H9 (cell line): ENCODE data around the gene CAMTA1. TPM values are rescaled to one million over a fixed set of nuclear protein-coding genes. Genes with fewer than 3 reads are reported as not detected.
A peak's percentile ranks its signal among the peaks of the same experiment; 100 is the strongest.

Source experiments
- DNase-seq: peaks from one replicate; pipeline ENCODE4 v3.0.0-alpha.2; 2017
- H2AFZ ChIP-seq: one replicate; pipeline ENCODE4 v1.6.1; 2013; ENCODE audit warnings: mild to moderate bottlenecking, low read length, control low read depth, moderate library complexity
- H2AK5ac ChIP-seq: 2 replicates; pipeline ENCODE4 v1.6.1; 2013; ENCODE audit warnings: low read length, control low read depth, mixed read lengths; ENCODE audit not compliant: insufficient read length
- H2BK120ac ChIP-seq: one replicate; pipeline ENCODE4 v1.6.1; 2013; ENCODE audit warnings: low read depth, mild to moderate bottlenecking, low read length, control low read depth, inconsistent platforms; ENCODE audit not compliant: poor library complexity, severe bottlenecking
- H2BK12ac ChIP-seq: 2 replicates; pipeline ENCODE4 v1.6.1; 2013; ENCODE audit warnings: low read length, control low read depth, mixed read lengths, low read depth; ENCODE audit not compliant: insufficient read length
- H2BK15ac ChIP-seq: 2 replicates; pipeline ENCODE4 v1.6.1; 2013; ENCODE audit warnings: low read depth, low read length, control low read depth
- H2BK20ac ChIP-seq: one replicate; pipeline ENCODE4 v1.6.1; 2013; ENCODE audit warnings: low read depth, mild to moderate bottlenecking, low read length, control low read depth, inconsistent platforms; ENCODE audit not compliant: poor library complexity, severe bottlenecking
- H2BK5ac ChIP-seq: 2 replicates; pipeline ENCODE4 v1.6.1; 2013; ENCODE audit warnings: low read length, control low read depth, mixed read lengths; ENCODE audit not compliant: insufficient read length
- H3K14ac ChIP-seq: 2 replicates; pipeline ENCODE4 v1.6.1; 2013; ENCODE audit warnings: low read length, control low read depth; ENCODE audit not compliant: insufficient read depth
- H3K18ac ChIP-seq: 2 replicates; pipeline ENCODE4 v1.6.1; 2013; ENCODE audit warnings: low read depth, mild to moderate bottlenecking, mixed read lengths, low read length, control low read depth; ENCODE audit not compliant: insufficient read length
- H3K23ac ChIP-seq: 2 replicates; pipeline ENCODE4 v1.6.1; 2013; ENCODE audit warnings: low read length, control low read depth, mixed read lengths, low read depth; ENCODE audit not compliant: insufficient read length
- H3K23me2 ChIP-seq: 2 replicates; pipeline ENCODE4 v1.6.1; 2013; ENCODE audit warnings: low read depth, mild to moderate bottlenecking, mixed read lengths, low read length, control low read depth; ENCODE audit not compliant: insufficient read length, poor library complexity, severe bottlenecking
- H3K27ac ChIP-seq: 2 replicates; pipeline ENCODE4 v1.5.1; 2013; ENCODE audit warnings: low read length, control low read depth, mixed read lengths, low read depth; ENCODE audit not compliant: insufficient read length
- H3K27me3 ChIP-seq: 2 replicates; pipeline ENCODE4 v1.6.1; 2013; ENCODE audit warnings: low read length, control low read depth, inconsistent platforms; ENCODE audit not compliant: insufficient read depth
- H3K4ac ChIP-seq: 2 replicates; pipeline ENCODE4 v1.6.1; 2013; ENCODE audit warnings: low read depth, mild to moderate bottlenecking, control low read depth, inconsistent platforms, low read length, moderate library complexity
- H3K4me1 ChIP-seq: 2 replicates; pipeline ENCODE4 v1.6.1; 2013; ENCODE audit warnings: low read length, control low read depth, inconsistent platforms; ENCODE audit not compliant: insufficient read depth
- H3K4me2 ChIP-seq: 2 replicates; pipeline ENCODE4 v1.6.1; 2013; ENCODE audit warnings: low read length, control low read depth, mixed read lengths; ENCODE audit not compliant: insufficient read length, insufficient read depth
- H3K56ac ChIP-seq: 2 replicates; pipeline ENCODE4 v1.6.1; 2013; ENCODE audit warnings: low read depth, mild to moderate bottlenecking, mixed read lengths, low read length, control low read depth; ENCODE audit not compliant: insufficient read length
- H3K79me1 ChIP-seq: 2 replicates; pipeline ENCODE4 v1.6.1; 2013; ENCODE audit warnings: low read depth, mild to moderate bottlenecking, moderate library complexity, low read length, control low read depth, inconsistent platforms; ENCODE audit not compliant: insufficient read depth, poor library complexity, severe bottlenecking
- H3K79me2 ChIP-seq: 2 replicates; pipeline ENCODE4 v1.6.1; 2013; ENCODE audit warnings: low read length, control low read depth, inconsistent platforms; ENCODE audit not compliant: insufficient read depth
- H3K9ac ChIP-seq: 2 replicates; pipeline ENCODE4 v1.6.1; 2013; ENCODE audit warnings: low read length, control low read depth, mixed read lengths; ENCODE audit not compliant: insufficient read length; ENCODE audit errors: extremely low read depth
- H3K9me3 ChIP-seq: one replicate; pipeline ENCODE4 v1.6.1; 2013; ENCODE audit warnings: low read depth, low read length, inconsistent platforms; ENCODE audit not compliant: control insufficient read depth
- H3T11ph ChIP-seq: one replicate; pipeline ENCODE4 v1.6.1; 2013; ENCODE audit warnings: mild to moderate bottlenecking, low read length, control low read depth, inconsistent platforms
- H4K20me1 ChIP-seq: one replicate; pipeline ENCODE4 v1.6.1; 2013; ENCODE audit not compliant: control insufficient read depth, insufficient read length, insufficient read depth
- H4K5ac ChIP-seq: 2 replicates; pipeline ENCODE4 v1.6.1; 2013; ENCODE audit warnings: low read depth, mild to moderate bottlenecking, mixed read lengths, low read length, control low read depth; ENCODE audit not compliant: insufficient read length
- H4K8ac ChIP-seq: replicated peaks from 2 replicates; pipeline ENCODE4 v1.6.1; 2013; ENCODE audit warnings: low read length, control low read depth, mixed read lengths, low read depth; ENCODE audit not compliant: insufficient read length
- H4K91ac ChIP-seq: 2 replicates; pipeline ENCODE4 v1.6.1; 2013; ENCODE audit warnings: low read depth, mild to moderate bottlenecking, moderate library complexity, mixed read lengths, low read length, control low read depth; ENCODE audit not compliant: insufficient read length
- H3K27ac Mint-ChIP-seq, 3 experiments: 2 replicates in 2 of 3; 3 replicates in 1 of 3; pipeline ENCODE4 v1.8.0; 2020 to 2021; ENCODE audit warnings: mixed read lengths in 3 of 3, mild to moderate bottlenecking in 1 of 3, moderate library complexity in 1 of 3
- H3K27me3 Mint-ChIP-seq: 2 replicates; pipeline ENCODE4 v1.8.0; 2021; ENCODE audit warnings: low read depth, mild to moderate bottlenecking, moderate library complexity, mixed read lengths
- H3K36me3 Mint-ChIP-seq, 3 experiments: 2 replicates in 2 of 3; 3 replicates in 1 of 3; pipeline ENCODE4 v1.8.0; 2020 to 2021; ENCODE audit warnings: low read depth in 3 of 3, mixed read lengths in 3 of 3; ENCODE audit not compliant: insufficient read depth in 1 of 3
- H3K4me1 Mint-ChIP-seq, 2 experiments: 2 replicates each; pipeline ENCODE4 v1.8.0; 2020; ENCODE audit warnings: mixed read lengths in 2 of 2
- H3K4me3 Mint-ChIP-seq, 2 experiments: 2 replicates in 1 of 2; 3 replicates in 1 of 2; pipeline ENCODE4 v1.8.0; 2020 to 2021; ENCODE audit warnings: mild to moderate bottlenecking in 2 of 2, mixed read lengths in 2 of 2, moderate library complexity in 1 of 2
- H3K9me3 Mint-ChIP-seq, 2 experiments: 2 replicates in 1 of 2; 3 replicates in 1 of 2; pipeline ENCODE4 v1.8.0; 2020; ENCODE audit warnings: mild to moderate bottlenecking in 2 of 2, mixed read lengths in 2 of 2, moderate library complexity in 1 of 2
- WGBS: extraction: QIAGEN DNeasy Blood & Tissue Kit; methylation state at CpG from one replicate; pipeline ENCODE4 v1.1.7; 2013; ENCODE audit warnings: missing lambda C conversion rate, low lambda C conversion rate, mixed read lengths; ENCODE audit not compliant: insufficient read length; ENCODE audit errors: extremely low coverage; 5-methylcytosine and 5-hydroxymethylcytosine counted together
- total RNA-seq: library from RNA; stranded (reverse); gene quantifications from 2 replicates; pipeline ENCODE4 v1.2.1, GENCODE V29; 2021
- TF ChIP-seq, protein P1 (sequence below): fragments of 200-600 bp; sonication (generic); conservative IDR thresholded peaks from 3 replicates; pipeline ENCODE4 v1.8.0; 2021; ENCODE audit warnings: antibody characterized with exemption, mild to moderate bottlenecking

The CAMTA1 gene
- total RNA-seq, 1 experiment from 2014 or later = 115 TPM

- Histone ChIP-seq H2BK5ac (no peak overlapping the region), H4K91ac (no peak overlapping the region), H3K9me3 (no peaks in the 10 kb centered on the region), H3K14ac (no peak overlapping the region), H3K4ac (no peak overlapping the region), H2AFZ (no peak overlapping the region), H3T11ph (no peak overlapping the region), H2BK120ac (no peak overlapping the region), H3K27ac (no peak overlapping the region), H3K18ac (no peak overlapping the region), H4K5ac (no peak overlapping the region), H3K4me2 (no peak overlapping the region), H3K9ac (no peak overlapping the region), H3K23ac (no peak overlapping the region), H3K23me2 (no peaks in the 10 kb centered on the region), H3K79me2 (no peaks in the 10 kb centered on the region), H4K8ac (no peak overlapping the region), H2BK20ac (no peak overlapping the region), H3K27me3 (no peaks in the 10 kb centered on the region), H2AK5ac (no peak overlapping the region), H3K56ac (no peak overlapping the region), H2BK12ac (no peak overlapping the region), H3K4me1 (no peaks in the 10 kb centered on the region), H4K20me1 (no peaks in the 10 kb centered on the region), H3K79me1 (no peaks in the 10 kb centered on the region), H2BK15ac (no peak overlapping the region)
- H3K27ac Mint-ChIP-seq = peak overlapping the region in 2 of 3 experiments; percentile 3 to 13; a peak in 2 of 7 replicates
- peaks cover 0 to 2% (median 0%) of the 10 kb centered on the region in 3 experiments; a peak in 2 of 7 replicates for H3K36me3 Mint-ChIP-seq
- no peaks in the 10 kb centered on the region for H3K9me3 Mint-ChIP-seq
- no peaks in the 10 kb centered on the region for H3K27me3 Mint-ChIP-seq
- no peak overlapping the region for H3K4me3 Mint-ChIP-seq
- peak; percentile 12 for DNase-seq
- peaks cover 0 to 5% of the 10 kb centered on the region in 2 experiments; a peak in 2 of 4 replicates for H3K4me1 Mint-ChIP-seq
- TF ChIP-seq, protein P1, sequence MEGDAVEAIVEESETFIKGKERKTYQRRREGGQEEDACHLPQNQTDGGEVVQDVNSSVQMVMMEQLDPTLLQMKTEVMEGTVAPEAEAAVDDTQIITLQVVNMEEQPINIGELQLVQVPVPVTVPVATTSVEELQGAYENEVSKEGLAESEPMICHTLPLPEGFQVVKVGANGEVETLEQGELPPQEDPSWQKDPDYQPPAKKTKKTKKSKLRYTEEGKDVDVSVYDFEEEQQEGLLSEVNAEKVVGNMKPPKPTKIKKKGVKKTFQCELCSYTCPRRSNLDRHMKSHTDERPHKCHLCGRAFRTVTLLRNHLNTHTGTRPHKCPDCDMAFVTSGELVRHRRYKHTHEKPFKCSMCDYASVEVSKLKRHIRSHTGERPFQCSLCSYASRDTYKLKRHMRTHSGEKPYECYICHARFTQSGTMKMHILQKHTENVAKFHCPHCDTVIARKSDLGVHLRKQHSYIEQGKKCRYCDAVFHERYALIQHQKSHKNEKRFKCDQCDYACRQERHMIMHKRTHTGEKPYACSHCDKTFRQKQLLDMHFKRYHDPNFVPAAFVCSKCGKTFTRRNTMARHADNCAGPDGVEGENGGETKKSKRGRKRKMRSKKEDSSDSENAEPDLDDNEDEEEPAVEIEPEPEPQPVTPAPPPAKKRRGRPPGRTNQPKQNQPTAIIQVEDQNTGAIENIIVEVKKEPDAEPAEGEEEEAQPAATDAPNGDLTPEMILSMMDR = no peak
- no CpG with 5 or more reads among the region's 5 CpGs for WGBS
These were observed 533.9 kb downstream of the CAMTA1 start for GRCh38 chr1:7319196-7319595.
